Activated naive CD4-positive, alpha-beta T cell treated with anti-CD3 and anti-CD28 coated beads for 36 hours (primary cell): ENCODE measurements around the gene CHMP5. TPM values are rescaled to one million over a fixed set of nuclear protein-coding genes. Genes with fewer than 3 reads are reported as not detected.

Experiments used
- CTCF ChIA-PET: fragments of 350-600 bp; sonication (Branson Sonifier 250); formaldehyde crosslinking; loops from one replicate; lab custom pipeline; 2021; ENCODE audit warnings: antibody characterized with exemption; lab: Charles Lee
- DNase-seq: peaks from one replicate; pipeline ENCODE4 v3.0.0-alpha.2; 2020
- H3K27ac Mint-ChIP-seq: one replicate; pipeline ENCODE4 v1.8.0; 2021; ENCODE audit warnings: mild to moderate bottlenecking, mixed read lengths
- H3K27me3 Mint-ChIP-seq: one replicate; pipeline ENCODE4 v1.8.0; 2021; ENCODE audit warnings: low read depth, mixed read lengths
- H3K36me3 Mint-ChIP-seq: one replicate; pipeline ENCODE4 v1.8.0; 2021; ENCODE audit warnings: low read depth, mixed read lengths
- H3K4me1 Mint-ChIP-seq: one replicate; pipeline ENCODE4 v1.8.0; 2021; ENCODE audit warnings: low read depth, mixed read lengths
- H3K4me3 Mint-ChIP-seq: one replicate; pipeline ENCODE4 v1.8.0; 2021; ENCODE audit warnings: mild to moderate bottlenecking, moderate library complexity, mixed read lengths
- H3K9me3 Mint-ChIP-seq: one replicate; pipeline ENCODE4 v1.8.0; 2021; ENCODE audit warnings: mixed read lengths
- intact Hi-C: fragments of 100-400 bp; cut with micrococcal nuclease; formaldehyde crosslinking; loops from one replicate; pipeline ENCODE4 v1.15.1; 2023
- total RNA-seq, 2 experiments: library from RNA; stranded (reverse); gene quantifications; one replicate each; pipeline ENCODE4 v1.2.3, GENCODE V29; 2021

CHMP5 gene
- total RNA-seq, 2 experiments from 2014 or later, result 151 to 162 TPM

DNA sequence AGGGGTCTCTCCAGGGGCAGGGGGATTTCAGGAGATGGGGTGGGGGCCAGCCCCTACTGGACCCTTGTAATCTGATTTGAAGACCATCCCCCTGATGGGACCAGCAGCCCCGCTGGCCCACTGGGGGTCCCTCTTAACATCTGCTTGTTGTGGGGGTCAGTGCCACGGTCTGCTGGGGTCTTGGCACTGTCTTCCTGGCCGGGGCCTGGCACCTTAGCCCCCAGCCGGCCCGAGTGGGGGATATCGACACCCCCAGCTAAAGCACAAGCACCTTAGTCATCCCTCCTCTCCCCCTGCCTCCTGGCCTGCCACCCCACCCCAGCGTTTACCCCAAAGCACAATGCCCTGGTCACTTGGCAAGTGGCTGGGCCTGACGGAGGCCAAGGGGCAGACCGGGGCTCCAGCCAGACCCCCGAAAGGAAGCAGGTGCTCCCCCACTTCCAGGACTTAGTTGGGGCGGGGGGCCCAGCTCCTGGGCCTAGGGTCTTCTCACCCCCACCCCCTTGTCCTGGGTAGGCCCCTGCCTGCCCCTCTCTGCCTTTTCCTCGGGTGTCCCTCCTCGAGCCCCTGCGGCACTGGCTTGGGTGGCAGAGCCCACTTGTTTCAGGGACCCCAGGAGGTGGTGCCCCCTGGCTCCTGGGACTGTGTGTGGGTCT, 24.1 kb downstream of the CHMP5 start:
- Mint-ChIP-seq H3K4me1 (peaks cover 41% of the 10 kb centered on the region), H3K27ac (peak overlapping the region; percentile 99), H3K9me3 (no peaks in the 10 kb centered on the region), H3K27me3 (no peaks in the 10 kb centered on the region), H3K36me3 (peaks cover 19% of the 10 kb centered on the region), H3K4me3 (no peak overlapping the region)
- intact Hi-C loops, result loop anchor here (5.0 kb wide), 1 partner anchor 433 kb away; no protein-coding TSS in a partner anchor
- CTCF ChIA-PET, result interaction anchor here (1.4 kb wide), 1 partner anchor 158 kb away, joined by 3 read pairs; the partner anchor contains the start of gene AQP3
- DNase-seq, result peak; percentile 13

DNA sequence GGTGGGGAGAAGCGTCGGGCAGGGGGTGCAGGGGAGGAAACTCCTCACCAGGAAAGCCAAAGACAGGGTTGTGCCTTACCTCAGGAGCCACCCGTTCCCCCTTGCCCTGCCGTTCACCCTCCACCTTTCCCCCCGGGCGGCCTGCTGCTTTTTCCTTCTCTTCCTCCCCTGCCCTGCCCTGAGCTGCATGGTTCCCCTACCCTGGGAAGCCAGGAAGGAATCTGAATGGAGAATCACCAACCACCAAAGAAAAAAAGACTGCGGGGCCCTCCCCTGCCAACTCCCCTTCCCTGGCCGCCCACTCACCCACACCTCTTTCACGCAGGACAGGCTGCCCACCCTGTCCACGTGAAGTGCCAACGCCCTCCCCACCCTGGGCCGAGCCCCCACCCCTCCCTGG, 24.6 kb downstream of the CHMP5 start:
- H3K27me3 Mint-ChIP-seq, result no peaks in the 10 kb centered on the region
- intact Hi-C loops, result loop anchor here (5.0 kb wide), 1 partner anchor 433 kb away; no protein-coding TSS in a partner anchor

DNA sequence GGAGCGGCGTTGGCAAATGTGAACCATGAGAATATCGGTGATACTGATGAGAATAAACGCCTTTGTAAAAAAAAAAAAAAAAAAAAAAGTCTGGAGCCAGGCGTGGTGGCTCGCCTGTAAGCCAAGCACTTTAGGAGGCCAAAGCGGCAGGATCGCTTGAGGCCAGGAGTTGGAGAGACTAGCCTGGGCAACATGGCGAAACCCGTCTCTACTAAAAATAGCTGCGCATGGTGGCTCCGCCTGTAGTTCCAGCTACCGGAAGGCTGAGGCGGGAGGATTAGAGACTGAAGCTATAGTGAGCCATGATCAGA, 25.0 kb downstream of the CHMP5 start:
- Mint-ChIP-seq H3K36me3 (peaks cover 26% of the 10 kb centered on the region), H3K4me1 (peaks cover 50% of the 10 kb centered on the region), H3K27ac (peak overlapping the region; percentile 99), H3K27me3 (no peaks in the 10 kb centered on the region), H3K4me3 (peak overlapping the region; percentile 87), H3K9me3 (no peaks in the 10 kb centered on the region)
- intact Hi-C loops, result loop anchor here (1.0 to 5.0 kb wide), 15 partner anchors 16 to 889 kb away; partner anchors contain the start of genes APTX, B4GALT1, BAG1 and DNAJA1
- no peak for DNase-seq
- CTCF ChIA-PET, result interaction anchor here (0.7 to 1.6 kb wide), 6 partner anchors 20 to 85 kb away, joined by 3 to 6 read pairs (median 4); no protein-coding TSS in a partner anchor

More for the DNA sequence above, 24.6 kb downstream of the CHMP5 start:
- Mint-ChIP-seq H3K36me3 (peaks cover 22% of the 10 kb centered on the region), H3K4me3 (peak overlapping the region; percentile 87), H3K9me3 (no peaks in the 10 kb centered on the region), H3K27ac (peak overlapping the region; percentile 99), H3K4me1 (peaks cover 46% of the 10 kb centered on the region)
- CTCF ChIA-PET, result interaction anchor here (0.7 to 1.6 kb wide), 6 partner anchors 21 to 86 kb away, joined by 3 to 6 read pairs (median 4); no protein-coding TSS in a partner anchor
- DNase-seq, result peak; percentile 45

DNA sequence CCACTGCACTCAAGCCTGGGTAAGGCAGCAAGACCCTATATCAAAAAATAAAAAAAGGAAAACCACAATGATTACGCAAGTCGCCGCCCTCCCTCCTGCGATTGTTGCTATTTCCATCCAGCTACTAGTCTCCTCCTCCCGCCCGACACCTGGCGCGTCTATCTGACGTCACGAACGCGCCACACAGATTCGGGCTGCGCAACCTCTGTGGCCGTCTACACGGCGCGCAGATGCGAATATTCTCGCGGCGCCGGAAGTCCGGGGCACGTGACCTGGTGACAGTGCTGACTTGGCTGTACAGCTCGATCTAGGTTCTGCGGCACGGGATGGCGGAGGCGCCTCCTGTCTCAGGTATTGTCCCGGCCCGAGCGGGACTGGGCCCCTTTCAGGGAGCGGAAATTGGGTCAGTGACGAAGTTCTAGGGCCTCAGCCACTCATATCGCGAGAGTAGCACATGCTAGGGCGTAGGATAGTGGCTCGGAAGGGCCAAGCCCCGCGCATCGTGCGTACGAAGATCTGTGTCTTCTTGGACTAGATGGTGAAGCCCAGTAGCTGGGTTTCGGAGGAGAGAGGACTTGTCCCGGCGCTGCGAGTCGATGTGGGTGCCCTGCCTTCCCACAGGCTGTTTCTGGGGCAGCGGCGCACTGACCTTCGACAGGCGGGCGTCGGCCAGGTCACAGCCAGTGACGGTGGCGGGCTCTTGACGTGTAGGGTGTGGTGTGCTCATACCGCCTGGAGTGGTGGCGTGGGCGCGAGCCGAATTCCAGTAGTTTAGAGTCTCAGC, 25.6 kb downstream of the CHMP5 start, which contains the start of gene NFX1:
TSS of gene NFX1 (plus strand) at position 270 of the 784 bp plus-strand sequence. CDS start at position 327, 57 bp downstream.
- H3K27ac Mint-ChIP-seq, result peak within 1 kb of the TSS; percentile 99
- intact Hi-C loops, result loop anchor here (1.0 to 2.0 kb wide), 14 partner anchors 16 to 888 kb away; partner anchors contain the start of genes APTX, B4GALT1, BAG1 and DNAJA1
- H3K4me3 Mint-ChIP-seq, result peak within 1 kb of the TSS; percentile 87
- peaks cover 28% of the 10 kb centered on the region for H3K36me3 Mint-ChIP-seq
- DNase-seq, result peak; percentile 99
- H3K27me3 Mint-ChIP-seq, result no peaks in the 10 kb centered on the region
- H3K4me1 Mint-ChIP-seq, result peaks cover 55% of the 10 kb centered on the region
- H3K9me3 Mint-ChIP-seq, result no peaks in the 10 kb centered on the region
- CTCF ChIA-PET, result interaction anchor here (0.7 to 1.6 kb wide), 6 partner anchors 20 to 85 kb away, joined by 3 to 6 read pairs (median 4); no protein-coding TSS in a partner anchor

DNA sequence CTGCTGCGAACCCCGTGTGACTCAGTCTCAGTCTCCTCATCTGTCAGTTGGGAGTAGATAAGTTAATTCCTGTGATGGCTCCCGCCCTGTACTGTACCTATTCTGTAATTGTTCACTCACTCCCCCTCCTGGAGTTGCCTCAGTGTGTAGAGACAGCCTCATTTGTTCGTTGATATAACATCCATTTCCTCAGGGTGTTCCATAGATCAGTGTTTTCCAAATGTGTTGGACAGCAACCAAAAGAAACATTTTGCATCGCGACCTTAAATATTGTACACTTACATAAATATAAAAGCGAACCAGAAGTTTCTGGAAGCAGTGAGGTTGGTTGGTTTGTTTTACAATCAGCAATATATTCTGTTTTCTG, 26.2 kb downstream of the CHMP5 start:
- no peak for DNase-seq
- Mint-ChIP-seq H3K36me3 (peaks cover 32% of the 10 kb centered on the region), H3K4me3 (peak overlapping the region; percentile 87), H3K9me3 (no peaks in the 10 kb centered on the region), H3K27me3 (no peaks in the 10 kb centered on the region), H3K4me1 (peaks cover 59% of the 10 kb centered on the region), H3K27ac (peak overlapping the region; percentile 99)
- intact Hi-C loops, result loop anchor here (2.0 kb wide), 2 partner anchors 132 to 888 kb away; partner anchors contain the start of gene UBAP1
- CTCF ChIA-PET, result interaction anchor here (1.6 kb wide), 1 partner anchor 84 kb away, joined by 6 read pairs; no protein-coding TSS in a partner anchor

DNA sequence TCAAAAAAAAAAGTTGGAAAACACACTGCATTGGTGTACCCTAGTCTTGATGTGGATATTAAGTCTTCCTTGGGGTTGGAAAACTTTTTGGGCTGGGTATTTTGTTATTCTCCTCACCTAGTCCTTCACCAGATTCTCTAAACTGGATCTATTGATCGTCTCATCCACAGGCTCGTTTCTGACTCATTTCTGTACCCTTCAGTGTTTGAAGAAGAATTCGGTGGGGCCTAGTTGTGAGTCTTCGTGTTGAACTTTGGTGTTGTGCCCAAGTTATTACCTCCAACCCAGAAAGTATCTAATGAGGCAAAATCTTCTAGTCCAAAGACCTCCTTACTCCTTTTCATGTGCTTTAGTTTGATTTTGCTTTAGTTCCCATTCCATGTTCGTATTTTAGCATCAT, 27.1 kb downstream of the CHMP5 start:
- Mint-ChIP-seq H3K4me3 (peak overlapping the region; percentile 87), H3K27ac (peak overlapping the region; percentile 99), H3K4me1 (peaks cover 67% of the 10 kb centered on the region), H3K36me3 (peaks cover 39% of the 10 kb centered on the region), H3K9me3 (no peaks in the 10 kb centered on the region), H3K27me3 (no peaks in the 10 kb centered on the region)
- intact Hi-C loops, result loop anchor here (2.0 kb wide), 2 partner anchors 133 to 887 kb away; partner anchors contain the start of gene UBAP1
- CTCF ChIA-PET, result interaction anchor here (1.3 kb wide), 1 partner anchor 11 kb away, joined by 5 read pairs; no protein-coding TSS in a partner anchor
- no peak for DNase-seq

DNA sequence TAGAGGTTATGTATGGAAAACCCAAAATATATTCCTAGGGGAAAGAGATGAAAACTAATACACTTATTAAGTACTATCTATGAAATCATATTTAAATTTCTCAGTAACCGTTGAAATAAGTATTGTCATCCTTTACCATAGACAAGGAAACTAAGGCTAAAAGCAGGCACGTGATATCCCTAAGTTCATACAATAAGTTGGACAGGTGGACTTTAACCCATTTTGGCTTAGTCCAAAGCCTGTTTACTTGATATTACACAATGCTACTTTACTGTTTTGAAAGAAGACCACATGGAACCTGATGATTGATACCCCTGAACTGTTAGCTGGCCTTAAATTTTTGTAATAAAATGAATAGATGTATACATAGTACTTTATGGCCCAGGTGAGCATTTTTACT, 28.9 kb downstream of the CHMP5 start:
- intact Hi-C loops, result no loop called here
- peaks cover 56% of the 10 kb centered on the region for H3K36me3 Mint-ChIP-seq
- H3K27me3 Mint-ChIP-seq, result no peaks in the 10 kb centered on the region
- H3K27ac Mint-ChIP-seq, result peak overlapping the region; percentile 51
- H3K4me3 Mint-ChIP-seq, result no peak overlapping the region
- CTCF ChIA-PET, result no interaction called here
- H3K9me3 Mint-ChIP-seq, result no peaks in the 10 kb centered on the region
- peaks cover 77% of the 10 kb centered on the region for H3K4me1 Mint-ChIP-seq
- no peak for DNase-seq

DNA sequence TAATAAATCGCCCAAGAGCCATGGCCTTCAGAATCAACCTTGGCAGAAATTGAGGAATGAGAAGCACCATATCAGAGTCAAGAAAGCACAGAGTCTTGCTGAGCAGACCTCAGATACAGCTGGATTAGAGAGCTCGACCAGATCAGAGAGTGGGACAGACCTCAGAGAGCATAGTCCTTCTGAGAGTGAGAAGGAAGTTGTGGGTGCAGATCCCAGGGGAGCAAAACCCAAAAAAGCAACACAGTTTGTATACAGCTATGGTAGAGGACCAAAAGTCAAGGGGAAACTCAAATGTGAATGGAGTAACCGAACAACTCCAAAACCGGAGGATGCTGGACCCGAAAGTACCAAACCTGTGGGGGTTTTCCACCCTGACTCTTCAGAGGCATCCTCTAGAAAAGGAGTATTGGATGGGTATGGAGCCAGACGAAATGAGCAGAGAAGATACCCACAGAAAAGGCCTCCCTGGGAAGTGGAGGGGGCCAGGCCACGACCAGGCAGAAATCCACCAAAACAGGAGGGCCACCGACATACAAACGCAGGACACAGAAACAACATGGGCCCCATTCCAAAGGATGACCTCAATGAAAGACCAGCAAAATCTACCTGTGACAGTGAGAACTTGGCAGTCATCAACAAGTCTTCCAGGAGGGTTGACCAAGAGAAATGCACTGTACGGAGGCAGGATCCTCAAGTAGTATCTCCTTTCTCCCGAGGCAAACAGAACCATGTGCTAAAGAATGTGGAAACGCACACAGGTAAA, 30.0 kb downstream of the CHMP5 start:
- Mint-ChIP-seq H3K4me1 (peaks cover 85% of the 10 kb centered on the region), H3K27ac (peak overlapping the region; percentile 77), H3K36me3 (peaks cover 64% of the 10 kb centered on the region), H3K27me3 (no peaks in the 10 kb centered on the region), H3K9me3 (no peaks in the 10 kb centered on the region), H3K4me3 (peak overlapping the region; percentile 33)
- CTCF ChIA-PET, result no interaction called here
- peak; percentile 18 for DNase-seq
- intact Hi-C loops, result no loop called here

DNA sequence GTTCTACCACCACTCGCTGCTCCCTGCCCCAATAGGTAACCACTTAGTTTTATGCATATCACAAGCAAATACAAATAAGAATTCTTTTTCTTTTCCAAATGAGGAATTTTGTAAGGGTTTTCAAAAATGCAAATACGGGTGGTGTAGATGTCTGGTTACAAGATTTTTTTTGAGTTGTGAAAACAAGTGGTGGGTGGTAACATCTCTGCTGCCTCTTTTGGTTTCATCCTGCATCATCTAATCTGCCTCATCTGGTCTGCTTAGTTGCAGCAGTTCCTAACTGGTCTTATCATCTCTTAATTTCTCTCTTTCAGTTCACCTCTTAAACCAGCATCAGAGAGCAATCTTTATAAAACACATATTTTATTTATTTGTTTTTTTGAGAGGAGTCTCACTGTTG, 30.7 kb downstream of the CHMP5 start:
- peak; percentile 44 for DNase-seq
- peaks cover 66% of the 10 kb centered on the region for H3K36me3 Mint-ChIP-seq
- H3K4me1 Mint-ChIP-seq, result peaks cover 87% of the 10 kb centered on the region
- intact Hi-C loops, result no loop called here
- peak overlapping the region; percentile 77 for H3K27ac Mint-ChIP-seq
- no peaks in the 10 kb centered on the region for H3K27me3 Mint-ChIP-seq
- H3K4me3 Mint-ChIP-seq, result peak overlapping the region; percentile 38
- no peaks in the 10 kb centered on the region for H3K9me3 Mint-ChIP-seq
- CTCF ChIA-PET, result interaction anchor here (1.5 to 1.6 kb wide), 2 partner anchors 11 to 22 kb away, joined by 4 to 5 read pairs; no protein-coding TSS in a partner anchor

DNA sequence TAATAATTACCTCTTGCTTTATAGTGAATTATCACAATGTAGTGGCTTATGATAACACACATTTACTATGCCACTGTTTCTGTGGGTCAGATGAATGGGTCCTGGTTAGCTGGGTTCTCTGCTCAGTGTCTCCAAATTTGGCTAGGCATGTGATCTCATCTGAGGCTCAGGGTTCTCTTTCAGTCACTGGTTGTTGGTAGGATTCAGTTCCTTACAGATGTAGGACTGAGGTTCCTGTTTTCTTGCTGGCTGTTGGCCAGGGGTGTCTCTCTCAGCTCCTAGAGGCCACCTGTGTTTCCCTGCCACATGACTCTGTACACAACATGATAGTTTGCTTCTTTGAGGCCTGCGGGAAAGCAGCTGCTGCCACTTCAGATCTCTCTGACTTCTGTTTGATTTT, 32.6 kb downstream of the CHMP5 start:
- Mint-ChIP-seq H3K27me3 (no peaks in the 10 kb centered on the region), H3K36me3 (peaks cover 61% of the 10 kb centered on the region), H3K4me3 (peak overlapping the region; percentile 23), H3K9me3 (no peaks in the 10 kb centered on the region), H3K4me1 (peaks cover 77% of the 10 kb centered on the region), H3K27ac (peak overlapping the region; percentile 77)
- intact Hi-C loops, result no loop called here
- peak; percentile 60 for DNase-seq
- CTCF ChIA-PET, result interaction anchor here (0.9 to 3.5 kb wide), 5 partner anchors 9 to 78 kb away, joined by 3 to 13 read pairs (median 4); no protein-coding TSS in a partner anchor

DNA sequence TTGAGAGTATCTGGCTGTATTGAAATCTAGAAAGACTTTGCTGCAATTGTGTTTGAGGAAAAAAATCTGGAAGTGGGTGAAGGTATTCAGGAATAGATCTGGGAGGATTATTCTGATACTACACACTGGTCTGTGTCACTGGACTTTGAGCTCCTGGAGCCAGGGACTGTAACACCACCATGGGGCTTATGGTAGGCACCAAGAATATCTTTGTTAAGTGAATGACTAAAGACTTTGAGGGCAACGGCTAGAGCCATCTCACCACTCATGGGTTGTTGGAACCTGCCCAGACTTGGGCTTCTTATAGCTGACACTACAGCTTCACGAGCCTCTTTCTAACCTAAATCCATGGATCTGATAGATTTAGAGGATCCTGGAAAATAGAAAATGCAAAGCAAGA, 35.7 kb downstream of the CHMP5 start:
- CTCF ChIA-PET, result no interaction called here
- peaks cover 52% of the 10 kb centered on the region for H3K4me1 Mint-ChIP-seq
- H3K27me3 Mint-ChIP-seq, result no peaks in the 10 kb centered on the region
- DNase-seq, result no peak
- H3K27ac Mint-ChIP-seq, result peak overlapping the region; percentile 4
- H3K36me3 Mint-ChIP-seq, result peaks cover 51% of the 10 kb centered on the region
- H3K4me3 Mint-ChIP-seq, result no peak overlapping the region
- no peaks in the 10 kb centered on the region for H3K9me3 Mint-ChIP-seq
- intact Hi-C loops, result no loop called here
